Ascending aorta (tissue), 2 donors: ENCODE measurements around the gene SLFN12L. TPM values are rescaled to one million over a fixed set of nuclear protein-coding genes. Genes with fewer than 3 reads are reported as not detected.
A peak's percentile ranks its signal among the peaks of the same experiment; 100 is the strongest.
"Not testable (repeated sequence)": the region's sequence is repeated elsewhere in the genome, so short reads cannot be mapped to it uniquely, and the experiment has no call there.

Experiments used
- DNase-seq, 2 donors: peaks; one replicate each; pipeline ENCODE4 v3.0.0-alpha.2; 2019; ENCODE audit warnings: low spot score in 2 of 2
- H3K27ac ChIP-seq, 2 donors: fragments of 200-600 bp; sonication (generic); one replicate each; pipeline ENCODE4 v1.5.1; 2016 to 2017; ENCODE audit warnings: mild to moderate bottlenecking in 1 of 2
- H3K27me3 ChIP-seq: fragments of 200-600 bp; sonication (generic); one replicate; pipeline ENCODE4 v1.5.1; 2017
- H3K36me3 ChIP-seq, 2 donors: fragments of 200-600 bp; sonication (generic); one replicate each; pipeline ENCODE4 v1.5.1; 2016
- H3K4me1 ChIP-seq, 2 donors: fragments of 200-600 bp; sonication (generic); one replicate each; pipeline ENCODE4 v1.5.1; 2016 to 2017; ENCODE audit warnings: mild to moderate bottlenecking in 1 of 2
- H3K4me3 ChIP-seq, 2 donors: fragments of 200-600 bp; sonication (generic); one replicate each; pipeline ENCODE4 v1.5.1; 2016 to 2017; ENCODE audit warnings: mild to moderate bottlenecking in 1 of 2
- H3K9me3 ChIP-seq, 2 donors: fragments of 200-600 bp; sonication (generic); one replicate each; pipeline ENCODE4 v1.5.1; 2016
- CTCF ChIP-seq, 3 experiments: fragments of 200-600 bp in 2 of 3; fragments of 450-650 bp in 1 of 3; sonication (generic) in 2 of 3; IDR thresholded peaks; one replicate each; pipeline ENCODE4 v1.5.1; 2016 to 2019; ENCODE audit warnings: antibody characterized with exemption in 3 of 3, mild to moderate bottlenecking in 1 of 3, moderate library complexity in 1 of 3
- intact Hi-C: fragments of 100-400 bp; cut with DNase I; formaldehyde crosslinking; loops from one replicate; pipeline ENCODE4 v1.15.1; 2023
- total RNA-seq: library from RNA; depleted of rRNA; stranded (reverse); fragments of >200 nt; gene quantifications from one replicate; pipeline ENCODE4 v1.1.0, GENCODE V29; 2016

SLFN12L gene
- total RNA-seq, 1 donor from 2014 or later: not detected

GRCh38 chr17:35577830-35578196 is 40.3 kb upstream of the SLFN12L start:
- no peak for DNase-seq
- peaks cover 0 to 12% of the 10 kb centered on the region in 2 donors for H3K4me1 ChIP-seq
- intact Hi-C loops: loop anchor here (1.0 to 10.0 kb wide), 3 partner anchors 9 to 593 kb away; partner anchors contain the start of genes AP2B1 and LIG3
- TF ChIP-seq CTCF (IDR thresholded peaks at IDR 0.05): no peak
- no peaks in the 10 kb centered on the region for H3K9me3 ChIP-seq
- H3K27ac ChIP-seq: peak overlapping the region; percentile 85 to 94
- H3K36me3 ChIP-seq: peaks cover 0 to 20% of the 10 kb centered on the region in 2 donors
- no peaks in the 10 kb centered on the region for H3K27me3 ChIP-seq
- peak overlapping the region; percentile 72 to 82 for H3K4me3 ChIP-seq

GRCh38 chr17:35575759-35576158 is 38.3 kb upstream of the SLFN12L start:
- Histone ChIP-seq H3K27ac (no peak overlapping the region), H3K4me1 (peaks cover 0 to 12% of the 10 kb centered on the region in 2 donors), H3K9me3 (no peaks in the 10 kb centered on the region), H3K4me3 (no peak overlapping the region), H3K27me3 (no peaks in the 10 kb centered on the region), H3K36me3 (peaks cover 0 to 20% of the 10 kb centered on the region in 2 donors)
- intact Hi-C loops: loop anchor here (10.0 kb wide), 1 partner anchor 591 kb away; the partner anchor contains the start of gene LIG3
- DNase-seq: no peak
- TF ChIP-seq CTCF (IDR thresholded peaks at IDR 0.05): no peak

GRCh38 chr17:35569405-35569804 is 31.9 kb upstream of the SLFN12L start:
- Histone ChIP-seq H3K4me3 (peak overlapping the region; percentile 80 to 93), H3K9me3 (no peaks in the 10 kb centered on the region), H3K4me1 (peaks cover 3 to 18% of the 10 kb centered on the region in 2 donors), H3K36me3 (peaks cover 0 to 13% of the 10 kb centered on the region in 2 donors), H3K27me3 (no peaks in the 10 kb centered on the region), H3K27ac (no peak overlapping the region)
- DNase-seq: no peak
- no peak for TF ChIP-seq CTCF (IDR thresholded peaks at IDR 0.05)
- intact Hi-C loops: loop anchor here (5.0 kb wide), 3 partner anchors 122 to 963 kb away; partner anchors contain the start of genes MYO19, PIGW, SLFN13 and SLFN5

- intact Hi-C loops: loop anchor here (1.0 to 5.0 kb wide), 5 partner anchors 10 to 964 kb away; partner anchors contain the start of genes AP2B1, MYO19, PEX12 and PIGW
Observed at GRCh38 chr17:35568561-35568960, 31.1 kb upstream of the SLFN12L start.

GRCh38 chr17:35566968-35567367 is 29.5 kb upstream of the SLFN12L start:
- H3K27me3 ChIP-seq: no peaks in the 10 kb centered on the region
- H3K27ac ChIP-seq: no peak overlapping the region
- no peaks in the 10 kb centered on the region for H3K9me3 ChIP-seq
- intact Hi-C loops: loop anchor here (1.0 to 5.0 kb wide), 4 partner anchors 120 to 965 kb away; partner anchors contain the start of genes MYO19, PIGW, SLFN13 and SLFN5
- H3K4me3 ChIP-seq: peak overlapping the region; percentile 80 to 93
- H3K4me1 ChIP-seq: peaks cover 3 to 18% of the 10 kb centered on the region in 2 donors
- TF ChIP-seq CTCF (IDR thresholded peaks at IDR 0.05): no peak
- no peak for DNase-seq
- no peaks in the 10 kb centered on the region for H3K36me3 ChIP-seq

More at GRCh38 chr17:35568561-35568960, 31.1 kb upstream of the SLFN12L start:
- Histone ChIP-seq H3K4me3 (peak overlapping the region; percentile 80 to 93), H3K9me3 (no peaks in the 10 kb centered on the region), H3K36me3 (peaks cover 0 to 5% of the 10 kb centered on the region in 2 donors), H3K4me1 (peaks cover 3 to 18% of the 10 kb centered on the region in 2 donors), H3K27me3 (no peaks in the 10 kb centered on the region), H3K27ac (peak overlapping the region; percentile 72 to 84)
- TF ChIP-seq CTCF (IDR thresholded peaks at IDR 0.05): no peak
- no peak for DNase-seq

GRCh38 chr17:35563181-35563580 is 25.7 kb upstream of the SLFN12L start:
- intact Hi-C loops: not testable (repeated sequence)

More at GRCh38 chr17:35563181-35563580, 25.7 kb upstream of the SLFN12L start:
- not testable (repeated sequence) for H3K9me3 ChIP-seq, H3K36me3 ChIP-seq, H3K4me3 ChIP-seq, H3K27ac ChIP-seq, H3K27me3 ChIP-seq, H3K4me1 ChIP-seq, DNase-seq
